Gastrocnemius medialis (tissue), 4 donors: ENCODE results near the gene WNT9B. TPM values are rescaled to one million over a fixed set of nuclear protein-coding genes. Genes with fewer than 3 reads are reported as not detected.

Source experiments
- ATAC-seq, 2 donors: fragments of 150-250 bp; one replicate each; pipeline ENCODE4 v1.9.1; 2016
- DNase-seq, 2 donors: peaks; one replicate each; pipeline ENCODE4 v3.0.0-alpha.2; 2019
- H3K27ac ChIP-seq, 4 donors: fragments of 200-600 bp; sonication (generic); 1 replicate in 1 of 4; 2 replicates in 3 of 4; pipeline ENCODE4 v1.5.1; 2016 to 2018; ENCODE audit warnings: mild to moderate bottlenecking in 2 of 4, moderate library complexity in 1 of 4
- H3K27me3 ChIP-seq, 3 donors: fragments of 200-600 bp; sonication (generic) in 2 of 3; 1 replicate in 1 of 3; 2 replicates in 2 of 3; pipeline versions ENCODE4 v1.5.1 to v1.6.0; 2016 to 2019; ENCODE audit warnings: mild to moderate bottlenecking in 1 of 3, moderate library complexity in 1 of 3
- H3K36me3 ChIP-seq, 2 donors: fragments of 200-600 bp; sonication (generic) in 1 of 2; one replicate each; pipeline ENCODE4 v1.5.1; 2017 to 2018
- H3K4me1 ChIP-seq, 2 donors: fragments of 200-600 bp; sonication (generic) in 1 of 2; one replicate each; pipeline ENCODE4 v1.5.1; 2016 to 2017; ENCODE audit warnings: mild to moderate bottlenecking in 2 of 2
- H3K4me3 ChIP-seq, 4 donors: fragments of 200-600 bp; sonication (generic) in 3 of 4; 1 replicate in 1 of 4; 2 replicates in 3 of 4; pipeline ENCODE4 v1.5.1; 2016 to 2019; ENCODE audit warnings: mild to moderate bottlenecking in 2 of 4
- H3K9me3 ChIP-seq, 3 donors: fragments of 200-600 bp; sonication (generic) in 2 of 3; 1 replicate in 1 of 3; 2 replicates in 2 of 3; pipeline ENCODE4 v1.5.1; 2016 to 2019
- CTCF ChIP-seq, 5 experiments: fragments of 450-650 bp in 3 of 5; fragments of 200-600 bp in 2 of 5; sonication (generic) in 2 of 5; IDR thresholded peaks in 4 of 5; conservative IDR thresholded peaks in 1 of 5; 1 replicate in 4 of 5; 2 replicates in 1 of 5; pipeline ENCODE4 v1.5.1; 2016 to 2019; ENCODE audit warnings: antibody characterized with exemption in 5 of 5, mild to moderate bottlenecking in 3 of 5, moderate library complexity in 3 of 5
- POLR2A ChIP-seq, 2 donors: fragments of 450-650 bp; IDR thresholded peaks; one replicate each; pipeline ENCODE4 v1.6.1; 2017; ENCODE audit warnings: antibody characterized with exemption in 2 of 2, mild to moderate bottlenecking in 2 of 2, moderate library complexity in 2 of 2
- in situ Hi-C, 4 donors: fragments of 200-750 bp; cut with MboI; loops; one replicate each; pipeline versions ENCODE4 v1.15.0 to v1.8.0; 2017; ENCODE audit warnings: low sequenced_read_pairs in 4 of 4
- intact Hi-C: fragments of 100-400 bp; cut with DNase I; formaldehyde crosslinking; loops from one replicate; pipeline ENCODE4 v1.15.1; 2023; ENCODE audit warnings: low total_unique reads
- total RNA-seq, 4 donors: library from RNA; depleted of rRNA; stranded (reverse); fragments of >200 nt; gene quantifications; one replicate each; pipeline versions ENCODE4 v1.1.0 to v1.2.3, GENCODE V29; 2016

The WNT9B gene
- total RNA-seq, 4 donors from 2014 or later = 0.40 TPM; not detected in 3

- in situ Hi-C loops = no loop called here
- peaks cover 0 to 3% (median 0%) of the 10 kb centered on the region in 3 donors for H3K27me3 ChIP-seq
- TF ChIP-seq CTCF (IDR thresholded peaks at IDR 0.05 in 4 of 5, conservative IDR thresholded peaks at IDR 0.05 in 1 of 5) (no peak), POLR2A (IDR thresholded peaks at IDR 0.05) (no peak)
These were observed 8.6 kb downstream of the WNT9B start for GRCh38 chr17:46859996-46860395.

GRCh38 chr17:46862949-46863348 lies 11.6 kb downstream of the WNT9B start:
- no peaks in the 10 kb centered on the region for H3K4me1 ChIP-seq
- peaks cover 0 to 3% (median 2%) of the 10 kb centered on the region in 3 donors for H3K27me3 ChIP-seq
- ATAC-seq (no peak), DNase-seq (no peak)
- in situ Hi-C loops = no loop called here
- intact Hi-C loops = no loop called here
- H3K36me3 ChIP-seq = no peaks in the 10 kb centered on the region
- no peak overlapping the region for H3K4me3 ChIP-seq
- no peak overlapping the region for H3K27ac ChIP-seq
- TF ChIP-seq CTCF (IDR thresholded peaks at IDR 0.05 in 4 of 5, conservative IDR thresholded peaks at IDR 0.05 in 1 of 5) (no peak), POLR2A (IDR thresholded peaks at IDR 0.05) (no peak)
- no peaks in the 10 kb centered on the region for H3K9me3 ChIP-seq

More at GRCh38 chr17:46859996-46860395, 8.6 kb downstream of the WNT9B start:
- intact Hi-C loops = no loop called here
- no peak overlapping the region for H3K4me3 ChIP-seq
- no peaks in the 10 kb centered on the region for H3K36me3 ChIP-seq
- H3K9me3 ChIP-seq = no peaks in the 10 kb centered on the region
- H3K27ac ChIP-seq = no peak overlapping the region
- H3K4me1 ChIP-seq = no peaks in the 10 kb centered on the region
- ATAC-seq (no peak), DNase-seq (no peak)

- Histone ChIP-seq H3K9me3 (no peaks in the 10 kb centered on the region), H3K36me3 (no peaks in the 10 kb centered on the region), H3K4me1 (no peaks in the 10 kb centered on the region), H3K27me3 (peaks cover 0 to 3% (median 2%) of the 10 kb centered on the region in 3 donors), H3K27ac (no peak overlapping the region), H3K4me3 (no peak overlapping the region)
- DNase-seq = no peak
- TF ChIP-seq CTCF (IDR thresholded peaks at IDR 0.05 in 4 of 5, conservative IDR thresholded peaks at IDR 0.05 in 1 of 5) = no peak
- no peak for TF ChIP-seq POLR2A (IDR thresholded peaks at IDR 0.05)
- no peak for ATAC-seq
- intact Hi-C loops = no loop called here
- in situ Hi-C loops = no loop called here
These were observed 12.2 kb downstream of the WNT9B start for GRCh38 chr17:46863383-46864121.

GRCh38 chr17:46865100-46865499 lies 13.7 kb downstream of the WNT9B start:
- no peaks in the 10 kb centered on the region for H3K4me1 ChIP-seq
- intact Hi-C loops = no loop called here
- H3K27ac ChIP-seq = no peak overlapping the region
- TF ChIP-seq POLR2A (IDR thresholded peaks at IDR 0.05) = no peak
- TF ChIP-seq CTCF (IDR thresholded peaks at IDR 0.05 in 4 of 5, conservative IDR thresholded peaks at IDR 0.05 in 1 of 5) = no peak
- ATAC-seq (no peak), DNase-seq (no peak)
- H3K4me3 ChIP-seq = no peak overlapping the region
- H3K9me3 ChIP-seq = no peaks in the 10 kb centered on the region
- in situ Hi-C loops = no loop called here
- peaks cover 0 to 3% (median 2%) of the 10 kb centered on the region in 3 donors for H3K27me3 ChIP-seq
- no peaks in the 10 kb centered on the region for H3K36me3 ChIP-seq
